HepG2 (cell line): ENCODE results near the gene ZBTB44. TPM values are rescaled to one million over a fixed set of nuclear protein-coding genes. Genes with fewer than 3 reads are reported as not detected.

Experiments
- ATAC-seq: fragments of 200-7000 bp; cut with Tn5 transposase; 3 replicates; pipeline ENCODE4 v1.9.1; 2020; ENCODE audit warnings: mild to moderate bottlenecking, moderate library complexity
- BruUV-seq: library from RNA; stranded (reverse); fragments of 400-500 nt; replicated peaks from 2 replicates; lab custom pipeline; 2021; lab: Mats Ljungman, UMichigan
- CTCF ChIA-PET: fragments of 300-600 bp; formaldehyde crosslinking; extraction: SDS; loops from one replicate; lab custom pipeline; 2021; ENCODE audit warnings: low total read pairs, inconsistent platforms, low intra/inter-chr PET ratio; lab: Yijun Ruan, JAX
- POLR2A ChIA-PET: fragments of 350-600 bp; sonication (Branson Sonifier 250); formaldehyde crosslinking; loops from one replicate; lab custom pipeline; 2020; ENCODE audit warnings: antibody characterized with exemption, inconsistent platforms; lab: Yijun Ruan, JAX
- DNase-seq: peaks from one replicate; pipeline ENCODE4 v3.0.0-alpha.2; 2015; ENCODE audit warnings: low spot score
- FAIRE-seq: peaks from 3 replicates; lab custom pipeline; 2011; peaks lifted over from hg19 to GRCh38; lab: Jason Lieb, UNC
- H2AFZ ChIP-seq: one replicate; pipeline ENCODE4 v1.6.1; 2011; ENCODE audit warnings: low read length, inconsistent platforms
- H3K27ac ChIP-seq: fragments of 300-600 bp; 3 replicates; pipeline ENCODE4 v1.8.0; 2011; ENCODE audit warnings: mixed run types, mild to moderate bottlenecking, mixed read lengths, low read length, inconsistent platforms; ENCODE audit not compliant: insufficient read depth; ENCODE audit errors: extremely low read length
- H3K27me3 ChIP-seq, 2 experiments: fragments of 200-600 bp in 1 of 2; 2 replicates in 1 of 2; 3 replicates in 1 of 2; pipeline versions ENCODE4 v1.6.0 to v1.8.0; 2011; ENCODE audit warnings: low read length in 2 of 2, mild to moderate bottlenecking in 2 of 2, moderate library complexity in 2 of 2, inconsistent platforms in 1 of 2; ENCODE audit not compliant: insufficient read depth in 2 of 2, control insufficient read depth in 1 of 2
- H3K36me3 ChIP-seq, 2 experiments: fragments of 200-600 bp in 1 of 2; replicated peaks in 1 of 2; 2 replicates in 1 of 2; 3 replicates in 1 of 2; pipeline versions ENCODE4 v1.5.1 to v1.8.0; 2011; ENCODE audit warnings: low read length in 2 of 2, inconsistent platforms in 1 of 2; ENCODE audit not compliant: insufficient read depth in 2 of 2, control insufficient read depth in 1 of 2
- H3K4me1 ChIP-seq: 2 replicates; pipeline ENCODE4 v1.5.1; 2012; ENCODE audit warnings: low read length, inconsistent platforms; ENCODE audit not compliant: insufficient read depth
- H3K4me2 ChIP-seq: 2 replicates; pipeline ENCODE4 v1.6.0; 2011; ENCODE audit warnings: low read depth, low read length, inconsistent platforms
- H3K4me3 ChIP-seq, 3 experiments: fragments of 200-600 bp in 1 of 3; sonication (generic), shearing (Covaris generic) in 1 of 3; replicated peaks in 1 of 3; 2 replicates each; pipeline ENCODE4 v1.5.1; 2011 to 2016; ENCODE audit warnings: low read length in 3 of 3, inconsistent platforms in 2 of 3, low read depth in 2 of 3, mild to moderate bottlenecking in 2 of 3, control low read depth in 1 of 3, mixed read lengths in 1 of 3; ENCODE audit not compliant: insufficient read depth in 1 of 3
- H3K79me2 ChIP-seq: one replicate; pipeline ENCODE4 v1.6.1; 2011; ENCODE audit warnings: low read length, inconsistent platforms; ENCODE audit not compliant: insufficient read depth
- H3K9ac ChIP-seq: 2 replicates; pipeline ENCODE4 v1.6.0; 2011; ENCODE audit warnings: mild to moderate bottlenecking, low read depth, low read length, inconsistent platforms; ENCODE audit not compliant: insufficient read depth
- H3K9me3 ChIP-seq: 2 replicates; pipeline ENCODE4 v1.5.1; 2012; ENCODE audit warnings: mild to moderate bottlenecking, low read length
- H4K20me1 ChIP-seq: 2 replicates; pipeline ENCODE4 v1.6.0; 2011; ENCODE audit warnings: inconsistent platforms, mild to moderate bottlenecking, low read length, moderate library complexity; ENCODE audit not compliant: insufficient read depth
- AKAP8 ChIP-seq: sonication (generic); formaldehyde crosslinking; IDR thresholded peaks from 2 replicates; pipeline ENCODE4 v1.5.1; 2020; ENCODE audit warnings: mild to moderate bottlenecking, missing genetic modification reagents
- ELF3 ChIP-seq: IDR thresholded peaks from 2 replicates; pipeline ENCODE4 v1.6.1; 2016; ENCODE audit warnings: missing genetic modification reagents, missing compliant biosample characterization
- HOXA7 ChIP-seq: sonication (generic); formaldehyde crosslinking; IDR thresholded peaks from 2 replicates; pipeline ENCODE4 v1.8.1; 2022; ENCODE audit warnings: mild to moderate bottlenecking, missing genetic modification reagents, moderate library complexity
- MBNL3 ChIP-seq: fragments of 250-450 bp; sonication (Bioruptor Pico); conservative IDR thresholded peaks from 2 replicates; pipeline ENCODE4 v1.8.0; 2022; ENCODE audit warnings: mild to moderate bottlenecking, inconsistent platforms
- MTA3 ChIP-seq: sonication (generic); formaldehyde crosslinking; IDR thresholded peaks from 2 replicates; pipeline ENCODE4 v1.4.0; 2020; ENCODE audit warnings: missing genetic modification reagents
- RARA ChIP-seq: IDR thresholded peaks from 2 replicates; pipeline ENCODE4 v1.6.1; 2016; ENCODE audit warnings: missing genetic modification reagents, missing compliant biosample characterization
- U2AF2 ChIP-seq: fragments of 200-400 bp; formaldehyde crosslinking; IDR thresholded peaks from 2 replicates; pipeline ENCODE4 v1.6.1; 2017; ENCODE audit warnings: low read depth, mild to moderate bottlenecking, low read length
- WGBS: methylation state at CpG from one replicate; pipeline ENCODE4 v1.1.6; 2017; ENCODE audit warnings: low lambda C conversion rate; 5-methylcytosine and 5-hydroxymethylcytosine counted together
- in situ Hi-C: cut with HindIII; loops from 2 replicates; pipeline ENCODE4 v1.10.0; 2017; ENCODE audit warnings: low pct_unique_long_range_greater_than_20kb; ENCODE audit not compliant: extremely low pct_ligation_motif_present
- intact Hi-C: fragments of 100-400 bp; cut with micrococcal nuclease; formaldehyde crosslinking; loops from one replicate; pipeline ENCODE4 v1.10.0; 2022; ENCODE audit not compliant: unreplicated experiment
- polyA plus RNA-seq, 8 experiments: library from polyadenylated mRNA; depleted of rRNA in 3 of 8; stranded (reverse) in 7 of 8; unstranded in 1 of 8; fragments of >200 nt; fragmentation: Illumina TruSeq in 4 of 8; extraction: Trizol in 4 of 8; gene quantifications; 2 replicates each; pipeline versions ENCODE4 v1.2.1 to v1.2.3, GENCODE V29; 2011 to 2016; ENCODE audit warnings: low read depth in 4 of 8, missing spikeins in 1 of 8, mixed read lengths in 1 of 8; ENCODE audit not compliant: insufficient read depth in 1 of 8
- total RNA-seq, 5 experiments: library from RNA; depleted of rRNA; stranded (reverse); fragments of >200 nt; fragmentation: Illumina TruSeq; extraction: Trizol; gene quantifications; 2 replicates each; pipeline ENCODE4 v1.2.3, GENCODE V29; 2016; ENCODE audit warnings: low read depth in 1 of 5
- TF ChIP-seq, protein P1 (sequence below): sonication (generic); formaldehyde crosslinking; IDR thresholded peaks from 2 replicates; pipeline ENCODE4 v1.5.1; 2020; ENCODE audit warnings: missing genetic modification reagents, mild to moderate bottlenecking, borderline replicate concordance
- TF ChIP-seq, protein P2 (sequence below): sonication (generic); formaldehyde crosslinking; conservative IDR thresholded peaks from 2 replicates; pipeline ENCODE4 v1.4.0; 2020; ENCODE audit warnings: missing genetic modification reagents
- TF ChIP-seq, protein P3 (sequence below): sonication (generic); formaldehyde crosslinking; IDR thresholded peaks from 2 replicates; pipeline ENCODE4 v1.4.0; 2020; ENCODE audit warnings: mild to moderate bottlenecking, missing genetic modification reagents

The ZBTB44 gene
- total and polyA plus RNA-seq, 2 of the 13 experiments (the other 11 are each of a cell fraction or from before 2014, with no cell fraction given): 22.8 to 23.6 TPM

DNA sequence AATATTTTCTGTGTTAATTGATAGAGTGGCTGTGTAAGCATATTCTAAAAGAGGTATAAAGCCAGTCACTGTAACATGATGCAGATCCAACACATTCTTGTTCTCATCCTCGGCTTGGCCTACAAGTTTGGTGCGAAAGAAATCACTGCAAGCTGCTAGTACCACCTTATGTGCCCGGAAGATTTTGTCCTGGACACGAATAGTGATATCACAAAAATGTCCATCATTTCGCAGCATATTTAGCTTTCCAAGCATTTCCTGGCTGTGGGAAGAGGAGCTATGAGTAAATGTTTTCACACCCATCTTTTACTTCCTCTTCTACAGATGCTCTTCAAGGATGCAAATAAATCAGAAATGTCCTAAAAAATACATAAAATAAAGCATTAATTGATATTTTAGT, 53.1 kb downstream of the ZBTB44 start:
- ChIA-PET POLR2A (no interaction called here), CTCF (no interaction called here)
- no peaks in the 10 kb centered on the region for H3K9me3 ChIP-seq
- H2AFZ ChIP-seq: no peak overlapping the region
- WGBS: 97% methylated on average over 5 of the region's 5 CpGs
- no peak overlapping the region for H3K4me3 ChIP-seq
- no peaks in the 10 kb centered on the region for H4K20me1 ChIP-seq
- no peak for TF ChIP-seq U2AF2
- TF ChIP-seq ELF3 (CRISPR knock-in tag): no peak
- TF ChIP-seq, protein P1, sequence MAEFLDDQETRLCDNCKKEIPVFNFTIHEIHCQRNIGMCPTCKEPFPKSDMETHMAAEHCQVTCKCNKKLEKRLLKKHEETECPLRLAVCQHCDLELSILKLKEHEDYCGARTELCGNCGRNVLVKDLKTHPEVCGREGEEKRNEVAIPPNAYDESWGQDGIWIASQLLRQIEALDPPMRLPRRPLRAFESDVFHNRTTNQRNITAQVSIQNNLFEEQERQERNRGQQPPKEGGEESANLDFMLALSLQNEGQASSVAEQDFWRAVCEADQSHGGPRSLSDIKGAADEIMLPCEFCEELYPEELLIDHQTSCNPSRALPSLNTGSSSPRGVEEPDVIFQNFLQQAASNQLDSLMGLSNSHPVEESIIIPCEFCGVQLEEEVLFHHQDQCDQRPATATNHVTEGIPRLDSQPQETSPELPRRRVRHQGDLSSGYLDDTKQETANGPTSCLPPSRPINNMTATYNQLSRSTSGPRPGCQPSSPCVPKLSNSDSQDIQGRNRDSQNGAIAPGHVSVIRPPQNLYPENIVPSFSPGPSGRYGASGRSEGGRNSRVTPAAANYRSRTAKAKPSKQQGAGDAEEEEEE (CRISPR knock-in tag): no peak
- no peak for TF ChIP-seq HOXA7 (CRISPR knock-in tag)
- TF ChIP-seq RARA: no peak
- TF ChIP-seq, protein P2, sequence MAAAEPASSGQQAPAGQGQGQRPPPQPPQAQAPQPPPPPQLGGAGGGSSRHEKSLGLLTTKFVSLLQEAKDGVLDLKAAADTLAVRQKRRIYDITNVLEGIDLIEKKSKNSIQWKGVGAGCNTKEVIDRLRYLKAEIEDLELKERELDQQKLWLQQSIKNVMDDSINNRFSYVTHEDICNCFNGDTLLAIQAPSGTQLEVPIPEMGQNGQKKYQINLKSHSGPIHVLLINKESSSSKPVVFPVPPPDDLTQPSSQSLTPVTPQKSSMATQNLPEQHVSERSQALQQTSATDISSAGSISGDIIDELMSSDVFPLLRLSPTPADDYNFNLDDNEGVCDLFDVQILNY (CRISPR knock-in tag): no peak
- TF ChIP-seq, protein P3, sequence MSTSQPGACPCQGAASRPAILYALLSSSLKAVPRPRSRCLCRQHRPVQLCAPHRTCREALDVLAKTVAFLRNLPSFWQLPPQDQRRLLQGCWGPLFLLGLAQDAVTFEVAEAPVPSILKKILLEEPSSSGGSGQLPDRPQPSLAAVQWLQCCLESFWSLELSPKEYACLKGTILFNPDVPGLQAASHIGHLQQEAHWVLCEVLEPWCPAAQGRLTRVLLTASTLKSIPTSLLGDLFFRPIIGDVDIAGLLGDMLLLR: no peak
- TF ChIP-seq AKAP8 (CRISPR knock-in tag): no peak
- TF ChIP-seq MBNL3 (CRISPR knock-in tag): no peak
- TF ChIP-seq MTA3 (CRISPR knock-in tag): no peak
- TF ChIP-seq, all 625 proteins: peak for 0
- ATAC-seq (no peak), DNase-seq (no peak), FAIRE-seq (no peak)
- Histone ChIP-seq H3K79me2 (no peaks in the 10 kb centered on the region), H3K4me1 (peaks cover 17% of the 10 kb centered on the region), H3K4me2 (no peak overlapping the region), H3K36me3 (peaks cover 0 to 15% of the 10 kb centered on the region in 2 experiments; a peak in 2 of 5 replicates), H3K27me3 (no peaks in the 10 kb centered on the region), H3K27ac (no peak overlapping the region), H3K9ac (no peak overlapping the region)
- intact Hi-C loops: no loop called here
- in situ Hi-C loops: no loop called here
- BruUV-seq: no TSS peak
